ENCODE data around the gene OR8S1.
"Not testable (repeated sequence)": the region's sequence is repeated elsewhere in the genome, so short reads cannot be mapped to it uniquely, and the experiment has no call there.

OR8S1 gene

GRCh38 chr12:48553666-48554343 lies 28.4 kb downstream of the OR8S1 start:
- in situ Hi-C loops (cut with HindIII; ENCODE audit: low sequenced_read_pairs), result not testable (repeated sequence)

- in situ Hi-C loops (cut with HindIII; ENCODE audit: low sequenced_read_pairs), result no loop called here
These were observed 31.2 kb downstream of the OR8S1 start for GRCh38 chr12:48556631-48557030.

- in situ Hi-C loops (cut with HindIII; ENCODE audit: low sequenced_read_pairs), result no loop called here
These were observed 32.5 kb downstream of the OR8S1 start for GRCh38 chr12:48557919-48558318.

GRCh38 chr12:48567731-48568130 lies 42.3 kb downstream of the OR8S1 start:
- in situ Hi-C loops (cut with HindIII; ENCODE audit: low sequenced_read_pairs), result no loop called here

GRCh38 chr12:48569946-48570345 lies 44.5 kb downstream of the OR8S1 start, which contains the start of gene LALBA:
Gene LALBA (minus strand): TSS chr12:48570046. CDS start chr12:48570020, 26 bp downstream.
- in situ Hi-C loops (cut with HindIII; ENCODE audit: low sequenced_read_pairs), result no loop called here

GRCh38 chr12:48572326-48572725 lies 46.9 kb downstream of the OR8S1 start:
- in situ Hi-C loops (cut with HindIII; ENCODE audit: low sequenced_read_pairs), result no loop called here
